IMR-90 (cell line): ENCODE results near the gene SLC35B4.

Experiments
- BHLHE40 ChIP-seq: fragments of 150-350 bp; IDR thresholded peaks from 2 replicates; pipeline ENCODE4 v1.6.1; 2016; ENCODE audit warnings: mild to moderate bottlenecking, low read depth, low read length
- MAFK ChIP-seq: IDR thresholded peaks from 2 replicates; pipeline ENCODE4 v1.6.1; 2012; ENCODE audit warnings: low read depth, low read length, improper control_type of control experiment
- POLR2A ChIP-seq: IDR thresholded peaks from 2 replicates; pipeline ENCODE4 v1.6.1; 2012; ENCODE audit warnings: mild to moderate bottlenecking, low read depth, low read length
- RAD21 ChIP-seq: IDR thresholded peaks from 2 replicates; pipeline ENCODE4 v1.6.1; 2012; ENCODE audit warnings: low read length, improper control_type of control experiment
- RFX5 ChIP-seq: IDR thresholded peaks from 2 replicates; pipeline ENCODE4 v1.8.0; 2012; ENCODE audit warnings: low read depth, mild to moderate bottlenecking, low read length, moderate library complexity
- TF ChIP-seq, protein P1 (sequence below): conservative IDR thresholded peaks from 2 replicates; pipeline ENCODE4 v1.5.1; 2012; ENCODE audit warnings: mild to moderate bottlenecking, low read depth, low read length, improper control_type of control experiment
- TF ChIP-seq, protein P2 (sequence below): fragments of 150-350 bp; IDR thresholded peaks from 2 replicates; pipeline ENCODE4 v1.6.1; 2017; ENCODE audit warnings: mild to moderate bottlenecking, antibody characterized with exemption, low read length, low read depth

- TF ChIP-seq MAFK (no peak), POLR2A (no peak), RFX5 (no peak), BHLHE40 (no peak), RAD21 (no peak)
- TF ChIP-seq, protein P1, sequence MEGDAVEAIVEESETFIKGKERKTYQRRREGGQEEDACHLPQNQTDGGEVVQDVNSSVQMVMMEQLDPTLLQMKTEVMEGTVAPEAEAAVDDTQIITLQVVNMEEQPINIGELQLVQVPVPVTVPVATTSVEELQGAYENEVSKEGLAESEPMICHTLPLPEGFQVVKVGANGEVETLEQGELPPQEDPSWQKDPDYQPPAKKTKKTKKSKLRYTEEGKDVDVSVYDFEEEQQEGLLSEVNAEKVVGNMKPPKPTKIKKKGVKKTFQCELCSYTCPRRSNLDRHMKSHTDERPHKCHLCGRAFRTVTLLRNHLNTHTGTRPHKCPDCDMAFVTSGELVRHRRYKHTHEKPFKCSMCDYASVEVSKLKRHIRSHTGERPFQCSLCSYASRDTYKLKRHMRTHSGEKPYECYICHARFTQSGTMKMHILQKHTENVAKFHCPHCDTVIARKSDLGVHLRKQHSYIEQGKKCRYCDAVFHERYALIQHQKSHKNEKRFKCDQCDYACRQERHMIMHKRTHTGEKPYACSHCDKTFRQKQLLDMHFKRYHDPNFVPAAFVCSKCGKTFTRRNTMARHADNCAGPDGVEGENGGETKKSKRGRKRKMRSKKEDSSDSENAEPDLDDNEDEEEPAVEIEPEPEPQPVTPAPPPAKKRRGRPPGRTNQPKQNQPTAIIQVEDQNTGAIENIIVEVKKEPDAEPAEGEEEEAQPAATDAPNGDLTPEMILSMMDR: no peak
- TF ChIP-seq, protein P2, sequence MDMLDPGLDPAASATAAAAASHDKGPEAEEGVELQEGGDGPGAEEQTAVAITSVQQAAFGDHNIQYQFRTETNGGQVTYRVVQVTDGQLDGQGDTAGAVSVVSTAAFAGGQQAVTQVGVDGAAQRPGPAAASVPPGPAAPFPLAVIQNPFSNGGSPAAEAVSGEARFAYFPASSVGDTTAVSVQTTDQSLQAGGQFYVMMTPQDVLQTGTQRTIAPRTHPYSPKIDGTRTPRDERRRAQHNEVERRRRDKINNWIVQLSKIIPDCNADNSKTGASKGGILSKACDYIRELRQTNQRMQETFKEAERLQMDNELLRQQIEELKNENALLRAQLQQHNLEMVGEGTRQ: no peak
Observed at GRCh38 chr7:134307320-134307719, 9.4 kb downstream of the SLC35B4 start.
